Tibial nerve (tissue), 4 donors: Measurements from ENCODE around the gene KCNC3. TPM values are rescaled to one million over a fixed set of nuclear protein-coding genes. Genes with fewer than 3 reads are reported as not detected.

Experiments used
- DNase-seq, 2 donors: peaks; one replicate each; pipeline ENCODE4 v3.0.0-alpha.2; 2019; ENCODE audit warnings: low spot score in 2 of 2
- H3K27ac ChIP-seq, 4 donors: fragments of 200-600 bp; sonication (generic) in 3 of 4; one replicate each; pipeline ENCODE4 v1.5.1; 2017 to 2019; ENCODE audit warnings: mild to moderate bottlenecking in 1 of 4
- H3K27me3 ChIP-seq, 2 donors: fragments of 200-600 bp; sonication (generic) in 1 of 2; one replicate each; pipeline versions ENCODE4 v1.5.1 to v1.6.0; 2017 to 2019
- H3K36me3 ChIP-seq, 3 donors: fragments of 200-600 bp; sonication (generic); one replicate each; pipeline ENCODE4 v1.5.1; 2018 to 2019
- H3K4me1 ChIP-seq, 4 donors: fragments of 200-600 bp; sonication (generic) in 3 of 4; one replicate each; pipeline ENCODE4 v1.5.1; 2017 to 2019
- H3K4me3 ChIP-seq, 4 donors: fragments of 200-600 bp; sonication (generic) in 3 of 4; one replicate each; pipeline ENCODE4 v1.5.1; 2017 to 2019; ENCODE audit warnings: mild to moderate bottlenecking in 1 of 4, moderate library complexity in 1 of 4
- H3K9me3 ChIP-seq, 4 donors: fragments of 200-600 bp; sonication (generic) in 3 of 4; one replicate each; pipeline ENCODE4 v1.5.1; 2017 to 2019
- EP300 ChIP-seq, 2 donors: sonication (generic); formaldehyde crosslinking; IDR thresholded peaks; one replicate each; pipeline ENCODE4 v1.6.1; 2017; ENCODE audit warnings: antibody characterized with exemption in 2 of 2, mild to moderate bottlenecking in 1 of 2
- POLR2A ChIP-seq, 2 donors: fragments of 450-650 bp; IDR thresholded peaks; one replicate each; pipeline ENCODE4 v1.6.1; 2017; ENCODE audit warnings: antibody characterized with exemption in 2 of 2, mild to moderate bottlenecking in 2 of 2, moderate library complexity in 2 of 2
- WGBS, 2 donors: methylation state at CpG; one replicate each; pipeline ENCODE4 v1.1.5; 2018; 5-methylcytosine and 5-hydroxymethylcytosine counted together
- total RNA-seq, 4 donors: library from RNA; depleted of rRNA; stranded (reverse); fragments of >200 nt; gene quantifications; one replicate each; pipeline ENCODE4 v1.1.0, GENCODE V29; 2016
- TF ChIP-seq, protein P1 (sequence below), 5 experiments: fragments of 200-600 bp in 3 of 5; fragments of 450-650 bp in 2 of 5; sonication (generic) in 3 of 5; IDR thresholded peaks; one replicate each; pipeline ENCODE4 v1.5.1; 2016 to 2019; ENCODE audit warnings: antibody characterized with exemption in 5 of 5, mild to moderate bottlenecking in 3 of 5, moderate library complexity in 2 of 5

Gene KCNC3
- total RNA-seq, 4 donors from 2014 or later, result 0.21 to 1.2 (median 0.71) TPM

DNA sequence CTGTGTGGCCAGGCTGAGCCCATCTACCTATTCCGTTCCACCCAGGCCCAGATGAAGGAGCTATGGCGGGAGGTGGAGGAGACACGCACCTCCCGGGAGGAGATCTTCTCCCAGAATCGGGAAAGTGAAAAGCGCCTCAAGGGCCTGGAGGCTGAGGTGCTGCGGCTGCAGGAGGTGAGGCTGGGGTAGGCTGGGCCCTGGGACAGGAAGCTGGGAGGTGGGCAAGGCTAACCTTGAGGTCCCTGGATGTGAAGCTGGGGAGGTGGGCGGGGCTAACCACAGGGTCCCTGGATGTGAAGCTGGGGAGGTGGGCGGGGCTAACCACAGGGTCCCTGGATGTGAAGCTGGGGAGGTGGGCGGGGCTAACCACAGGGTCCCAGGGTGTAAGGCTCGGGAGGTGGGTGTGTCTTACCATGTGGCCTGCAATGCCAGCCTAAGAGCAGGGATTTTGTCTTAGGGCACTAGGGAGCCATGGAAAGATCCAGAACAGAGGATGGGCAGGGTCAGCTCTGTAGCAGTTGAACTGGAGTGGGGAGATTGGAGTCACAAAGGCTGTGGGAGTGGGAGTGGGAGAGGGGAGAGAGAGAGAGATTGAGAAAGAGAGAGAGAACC, 36.9 kb downstream of the KCNC3 start:
- Histone ChIP-seq H3K9me3 (peaks cover 0 to 24% (median 0%) of the 10 kb centered on the region in 4 donors), H3K27ac (no peak overlapping the region), H3K36me3 (peaks cover 0 to 79% (median 0%) of the 10 kb centered on the region in 3 donors), H3K4me1 (no peaks in the 10 kb centered on the region), H3K27me3 (no peaks in the 10 kb centered on the region), H3K4me3 (no peak overlapping the region)
- TF ChIP-seq EP300 (IDR thresholded peaks at IDR 0.05), result no peak
- no peak for TF ChIP-seq POLR2A (IDR thresholded peaks at IDR 0.05)
- TF ChIP-seq, protein P1, sequence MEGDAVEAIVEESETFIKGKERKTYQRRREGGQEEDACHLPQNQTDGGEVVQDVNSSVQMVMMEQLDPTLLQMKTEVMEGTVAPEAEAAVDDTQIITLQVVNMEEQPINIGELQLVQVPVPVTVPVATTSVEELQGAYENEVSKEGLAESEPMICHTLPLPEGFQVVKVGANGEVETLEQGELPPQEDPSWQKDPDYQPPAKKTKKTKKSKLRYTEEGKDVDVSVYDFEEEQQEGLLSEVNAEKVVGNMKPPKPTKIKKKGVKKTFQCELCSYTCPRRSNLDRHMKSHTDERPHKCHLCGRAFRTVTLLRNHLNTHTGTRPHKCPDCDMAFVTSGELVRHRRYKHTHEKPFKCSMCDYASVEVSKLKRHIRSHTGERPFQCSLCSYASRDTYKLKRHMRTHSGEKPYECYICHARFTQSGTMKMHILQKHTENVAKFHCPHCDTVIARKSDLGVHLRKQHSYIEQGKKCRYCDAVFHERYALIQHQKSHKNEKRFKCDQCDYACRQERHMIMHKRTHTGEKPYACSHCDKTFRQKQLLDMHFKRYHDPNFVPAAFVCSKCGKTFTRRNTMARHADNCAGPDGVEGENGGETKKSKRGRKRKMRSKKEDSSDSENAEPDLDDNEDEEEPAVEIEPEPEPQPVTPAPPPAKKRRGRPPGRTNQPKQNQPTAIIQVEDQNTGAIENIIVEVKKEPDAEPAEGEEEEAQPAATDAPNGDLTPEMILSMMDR (IDR thresholded peaks at IDR 0.05), result no peak
- WGBS, 2 donors, result 69 to 74% methylated on average over 11 of the region's 11 CpGs
- DNase-seq, result no peak

DNA sequence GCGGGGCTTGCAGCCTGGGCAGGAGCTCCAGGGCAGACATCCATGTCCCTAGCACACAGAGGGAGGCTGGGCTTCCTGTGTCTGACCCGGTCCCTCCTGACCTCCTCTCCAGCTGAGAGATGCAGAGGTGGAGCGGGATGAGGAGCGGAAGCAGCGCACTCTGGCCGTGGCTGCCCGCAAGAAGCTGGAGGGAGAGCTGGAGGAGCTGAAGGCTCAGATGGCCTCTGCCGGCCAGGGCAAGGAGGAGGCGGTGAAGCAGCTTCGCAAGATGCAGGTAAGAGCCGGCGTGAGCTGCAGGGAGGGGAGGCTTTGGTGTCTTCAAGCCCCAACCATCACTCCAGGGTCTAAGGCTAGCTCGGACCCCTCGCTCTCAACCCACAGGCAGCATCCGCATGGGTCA, 38.4 kb downstream of the KCNC3 start:
- H3K27ac ChIP-seq, result no peak overlapping the region
- peaks cover 0 to 40% (median 0%) of the 10 kb centered on the region in 4 donors for H3K9me3 ChIP-seq
- H3K27me3 ChIP-seq, result no peaks in the 10 kb centered on the region
- no peak for DNase-seq
- H3K4me3 ChIP-seq, result no peak overlapping the region
- WGBS, 2 donors, result 64% methylated on average over 15 of the region's 15 CpGs
- TF ChIP-seq EP300 (IDR thresholded peaks at IDR 0.05) (no peak), POLR2A (IDR thresholded peaks at IDR 0.05) (no peak)
- TF ChIP-seq, protein P1 (IDR thresholded peaks at IDR 0.05), result no peak
- peaks cover 0 to 91% (median 0%) of the 10 kb centered on the region in 3 donors for H3K36me3 ChIP-seq
- H3K4me1 ChIP-seq, result no peaks in the 10 kb centered on the region

DNA sequence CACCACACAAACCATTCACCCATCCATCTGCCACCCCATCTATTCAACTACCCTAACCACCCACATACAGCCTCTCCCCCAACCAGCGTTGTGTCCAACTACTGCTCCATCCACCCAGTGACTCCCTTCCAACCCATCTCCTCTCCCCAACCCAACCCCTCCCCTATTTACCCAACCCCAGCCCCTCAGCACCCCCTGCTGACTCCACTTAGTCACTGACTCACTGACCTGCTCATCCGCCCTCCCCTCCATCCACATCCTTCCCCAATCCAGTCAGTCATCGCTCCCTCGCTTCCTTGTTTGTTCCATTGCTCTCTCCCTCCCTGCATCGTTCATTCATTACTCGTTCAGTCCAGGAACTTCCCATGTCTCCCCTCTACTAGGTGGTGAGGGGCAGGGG, 39.2 kb downstream of the KCNC3 start:
- Histone ChIP-seq H3K4me1 (no peaks in the 10 kb centered on the region), H3K27ac (no peak overlapping the region), H3K27me3 (no peaks in the 10 kb centered on the region), H3K36me3 (peaks cover 0 to 92% (median 0%) of the 10 kb centered on the region in 3 donors), H3K4me3 (no peak overlapping the region), H3K9me3 (peaks cover 0 to 46% (median 0%) of the 10 kb centered on the region in 4 donors)
- WGBS, 2 donors, result 74 to 75% methylated on average over 6 of the region's 6 CpGs
- DNase-seq, result no peak
- TF ChIP-seq POLR2A (IDR thresholded peaks at IDR 0.05) (no peak), EP300 (IDR thresholded peaks at IDR 0.05) (no peak)
- TF ChIP-seq, protein P1 (IDR thresholded peaks at IDR 0.05), result no peak

DNA sequence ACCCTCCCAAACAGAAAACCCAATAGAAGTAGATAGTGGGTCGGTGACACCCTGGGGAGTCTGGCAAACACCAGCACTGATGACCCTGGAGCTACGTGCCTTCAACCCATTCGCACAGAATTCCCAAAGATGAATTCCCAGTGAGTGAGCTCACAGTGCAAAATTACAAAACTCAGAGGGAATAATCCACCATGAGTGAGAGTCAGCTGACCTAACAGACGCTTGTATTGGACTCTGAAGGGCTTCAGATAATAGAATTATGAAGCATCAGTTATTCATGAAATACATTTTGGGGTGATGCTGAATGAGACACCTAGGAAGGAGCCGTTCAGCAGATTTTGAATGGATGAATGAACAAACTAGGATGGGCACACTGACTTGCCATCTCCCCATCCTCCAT, 40.2 kb downstream of the KCNC3 start:
- no peaks in the 10 kb centered on the region for H3K27me3 ChIP-seq
- no peak for TF ChIP-seq POLR2A (IDR thresholded peaks at IDR 0.05)
- TF ChIP-seq EP300 (IDR thresholded peaks at IDR 0.05), result no peak
- TF ChIP-seq, protein P1 (IDR thresholded peaks at IDR 0.05), result no peak
- no peak for DNase-seq
- no peak overlapping the region for H3K4me3 ChIP-seq
- 84% methylated on average over 5 of the region's 5 CpGs for WGBS, 2 donors
- H3K9me3 ChIP-seq, result peaks cover 0 to 51% (median 0%) of the 10 kb centered on the region in 4 donors
- H3K4me1 ChIP-seq, result no peaks in the 10 kb centered on the region
- H3K36me3 ChIP-seq, result peaks cover 0 to 97% (median 0%) of the 10 kb centered on the region in 3 donors
- no peak overlapping the region for H3K27ac ChIP-seq

DNA sequence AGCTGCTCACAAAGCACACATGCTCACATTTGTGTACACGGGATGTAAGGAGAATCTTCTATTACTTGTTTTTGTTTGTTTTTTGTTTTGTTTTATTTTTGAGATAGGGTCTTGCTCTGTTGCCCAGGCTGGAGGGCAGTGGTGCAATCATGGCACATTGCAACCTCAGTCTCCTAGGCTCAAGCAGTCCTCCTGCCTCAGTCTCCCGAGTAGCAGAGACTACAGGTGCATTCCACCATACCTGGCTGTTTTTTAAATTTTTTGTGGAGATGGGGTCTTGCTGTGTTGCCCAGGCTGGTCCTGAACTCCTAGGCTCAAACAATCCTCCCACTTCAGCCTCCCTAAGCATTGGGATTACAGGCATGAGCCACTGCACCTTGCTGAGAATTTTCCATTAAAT, 41.8 kb downstream of the KCNC3 start:
- no peak overlapping the region for H3K27ac ChIP-seq
- no peak for DNase-seq
- WGBS, 2 donors, result 88 to 90% methylated on average over 2 of the region's 2 CpGs
- TF ChIP-seq, protein P1 (IDR thresholded peaks at IDR 0.05), result no peak
- TF ChIP-seq POLR2A (IDR thresholded peaks at IDR 0.05), result no peak
- H3K27me3 ChIP-seq, result no peaks in the 10 kb centered on the region
- H3K4me3 ChIP-seq, result no peak overlapping the region
- H3K36me3 ChIP-seq, result peaks cover 0 to 96% (median 0%) of the 10 kb centered on the region in 3 donors
- H3K9me3 ChIP-seq, result peaks cover 0 to 51% (median 0%) of the 10 kb centered on the region in 4 donors
- H3K4me1 ChIP-seq, result no peaks in the 10 kb centered on the region
